VCaP (cell line): Measurements from ENCODE around the gene RBBP5.

ENCODE experiments used
- H3K27ac ChIP-seq: fragments of 450-650 bp; 2 replicates; pipeline ENCODE4 v1.5.1; 2017
- TF ChIP-seq, protein P1 (sequence below): fragments of 450-650 bp; conservative IDR thresholded peaks from 2 replicates; pipeline ENCODE4 v1.5.1; 2017; ENCODE audit warnings: mild to moderate bottlenecking, moderate library complexity

Gene RBBP5

DNA sequence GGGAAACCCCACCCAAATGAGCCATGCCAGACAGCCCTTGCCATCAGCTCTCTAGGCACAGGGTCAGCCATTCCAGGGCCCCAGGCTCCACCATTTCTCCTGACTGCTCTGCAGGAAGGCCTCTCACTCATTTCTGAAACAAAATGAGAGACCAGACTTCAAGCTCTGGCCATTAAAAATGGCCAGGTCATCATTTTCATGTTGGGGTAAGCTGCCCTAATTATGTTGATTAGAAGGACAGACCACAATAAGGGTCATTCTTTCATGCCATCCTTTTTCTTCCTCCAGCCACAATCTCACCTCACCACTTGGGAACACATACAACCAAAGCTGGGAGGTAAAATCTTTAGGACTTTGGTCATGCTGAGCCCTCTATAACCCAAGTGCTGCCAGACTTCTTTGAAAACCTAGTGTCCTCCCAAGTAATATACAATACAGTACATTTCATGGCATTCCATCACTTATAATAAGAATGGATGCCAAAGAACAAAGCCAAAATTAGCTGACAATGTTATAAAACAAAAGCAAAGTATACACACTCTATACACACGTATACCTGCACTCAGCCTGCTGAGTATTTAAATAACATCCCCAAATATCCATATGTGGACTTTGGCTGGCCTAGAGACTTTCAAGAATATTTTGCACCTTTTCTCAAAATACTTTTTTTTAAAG, 22.4 kb upstream of the RBBP5 start:
- H3K27ac ChIP-seq = no peak overlapping the region
- TF ChIP-seq, protein P1, sequence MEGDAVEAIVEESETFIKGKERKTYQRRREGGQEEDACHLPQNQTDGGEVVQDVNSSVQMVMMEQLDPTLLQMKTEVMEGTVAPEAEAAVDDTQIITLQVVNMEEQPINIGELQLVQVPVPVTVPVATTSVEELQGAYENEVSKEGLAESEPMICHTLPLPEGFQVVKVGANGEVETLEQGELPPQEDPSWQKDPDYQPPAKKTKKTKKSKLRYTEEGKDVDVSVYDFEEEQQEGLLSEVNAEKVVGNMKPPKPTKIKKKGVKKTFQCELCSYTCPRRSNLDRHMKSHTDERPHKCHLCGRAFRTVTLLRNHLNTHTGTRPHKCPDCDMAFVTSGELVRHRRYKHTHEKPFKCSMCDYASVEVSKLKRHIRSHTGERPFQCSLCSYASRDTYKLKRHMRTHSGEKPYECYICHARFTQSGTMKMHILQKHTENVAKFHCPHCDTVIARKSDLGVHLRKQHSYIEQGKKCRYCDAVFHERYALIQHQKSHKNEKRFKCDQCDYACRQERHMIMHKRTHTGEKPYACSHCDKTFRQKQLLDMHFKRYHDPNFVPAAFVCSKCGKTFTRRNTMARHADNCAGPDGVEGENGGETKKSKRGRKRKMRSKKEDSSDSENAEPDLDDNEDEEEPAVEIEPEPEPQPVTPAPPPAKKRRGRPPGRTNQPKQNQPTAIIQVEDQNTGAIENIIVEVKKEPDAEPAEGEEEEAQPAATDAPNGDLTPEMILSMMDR = no peak

DNA sequence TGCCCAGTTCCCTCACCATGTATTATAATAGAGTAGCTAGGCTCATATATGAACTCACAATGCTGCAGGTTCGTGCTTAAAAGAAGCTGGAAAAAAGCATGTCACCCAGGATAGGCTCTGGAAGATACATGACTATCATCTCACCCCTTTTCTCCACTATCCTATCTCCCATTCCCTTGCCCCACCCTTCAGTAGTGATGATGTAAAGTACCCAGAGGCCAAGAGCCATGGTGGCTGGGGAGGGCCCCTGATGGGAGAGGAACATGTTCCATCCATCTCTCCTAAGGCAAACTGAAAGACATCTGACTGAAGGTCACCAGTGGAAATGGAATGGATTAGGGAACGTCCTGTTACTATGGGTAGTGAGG, 20.3 kb upstream of the RBBP5 start:
- TF ChIP-seq, protein P1 = no peak
- peak overlapping the region; percentile 37; the same call in 1 of the 2 replicates for H3K27ac ChIP-seq

DNA sequence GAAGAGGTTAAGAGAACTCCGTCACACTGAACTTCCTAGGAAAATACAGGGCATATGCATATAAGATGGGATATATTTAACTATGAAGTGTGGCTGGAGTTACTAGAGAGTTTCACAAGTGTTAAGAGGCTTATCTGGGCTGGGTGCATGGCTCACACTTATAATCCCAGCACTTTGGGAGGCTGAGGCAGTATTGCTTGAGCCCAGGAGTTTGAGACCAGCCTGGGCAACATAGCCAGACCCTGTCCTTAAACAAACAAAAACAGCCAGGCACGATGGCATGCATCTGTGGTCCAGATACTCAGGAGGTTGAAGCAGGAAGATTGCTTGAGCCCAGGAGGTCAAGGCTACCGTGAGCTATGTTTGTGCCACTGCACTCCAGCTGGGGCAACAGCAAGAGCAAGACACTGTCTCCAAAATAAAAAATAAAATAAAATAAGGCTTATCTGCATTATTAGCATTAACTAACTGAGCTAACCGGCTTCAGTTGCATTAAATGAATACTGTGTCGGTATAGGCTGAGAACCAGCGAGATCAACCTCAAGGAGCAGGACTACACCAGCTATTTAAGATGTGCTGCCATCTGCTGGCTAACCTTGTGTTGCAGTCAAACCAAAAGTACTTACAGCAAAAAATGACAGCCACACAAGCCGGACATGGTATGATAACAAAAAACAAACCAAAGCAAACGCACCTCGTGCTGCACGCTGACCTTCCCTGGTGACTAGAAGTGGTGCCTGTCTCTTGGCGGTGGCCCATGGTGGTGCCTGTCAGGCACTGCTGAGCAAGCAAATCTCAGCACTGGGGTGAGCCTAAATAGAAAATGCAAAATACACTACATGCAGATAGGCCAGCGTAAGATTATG, 19.7 kb upstream of the RBBP5 start:
- H3K27ac ChIP-seq = peak overlapping the region; percentile 37; the same call in 1 of the 2 replicates
- TF ChIP-seq, protein P1 = peak; percentile 91

DNA sequence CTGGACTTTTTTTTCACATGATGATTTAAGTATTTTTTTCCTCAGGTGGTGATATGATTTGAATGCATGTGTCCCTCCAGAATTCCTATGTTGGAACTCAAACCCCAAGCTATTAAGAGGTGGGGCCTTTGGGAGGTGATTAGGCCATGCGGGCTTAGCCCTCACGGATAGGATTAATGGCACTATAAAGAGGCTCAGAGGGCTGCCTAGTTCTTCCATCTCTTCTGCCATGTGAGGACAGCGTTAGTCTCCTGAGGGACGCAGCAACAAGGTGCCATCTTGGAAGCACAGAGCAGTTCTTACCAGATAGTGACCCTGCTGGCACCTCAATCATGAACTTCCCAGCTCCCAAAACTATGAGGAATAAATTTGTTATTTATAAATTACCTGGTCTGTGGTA, 18.3 kb upstream of the RBBP5 start:
- TF ChIP-seq, protein P1 = no peak
- no peak overlapping the region for H3K27ac ChIP-seq

DNA sequence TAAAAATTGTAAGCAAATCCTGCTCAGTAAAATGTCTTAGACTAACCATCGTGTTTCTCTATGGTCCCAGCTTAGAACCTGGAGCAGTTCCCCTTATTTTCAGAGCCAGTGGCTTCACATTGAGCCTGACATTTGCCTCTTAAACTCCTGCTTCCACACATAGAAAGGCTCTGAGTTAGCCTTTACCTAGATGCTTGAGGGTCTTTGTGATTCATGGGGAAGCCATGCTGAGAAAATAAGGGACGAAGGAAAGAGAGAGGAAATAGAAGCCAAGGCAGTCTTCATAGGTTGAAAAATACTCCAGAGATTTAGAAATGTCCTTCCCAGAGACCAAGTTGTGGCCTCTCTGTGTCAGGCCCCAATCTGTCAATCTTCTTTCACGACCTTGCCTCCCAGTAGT, 16.1 kb upstream of the RBBP5 start:
- TF ChIP-seq, protein P1 = no peak
- no peak overlapping the region for H3K27ac ChIP-seq

DNA sequence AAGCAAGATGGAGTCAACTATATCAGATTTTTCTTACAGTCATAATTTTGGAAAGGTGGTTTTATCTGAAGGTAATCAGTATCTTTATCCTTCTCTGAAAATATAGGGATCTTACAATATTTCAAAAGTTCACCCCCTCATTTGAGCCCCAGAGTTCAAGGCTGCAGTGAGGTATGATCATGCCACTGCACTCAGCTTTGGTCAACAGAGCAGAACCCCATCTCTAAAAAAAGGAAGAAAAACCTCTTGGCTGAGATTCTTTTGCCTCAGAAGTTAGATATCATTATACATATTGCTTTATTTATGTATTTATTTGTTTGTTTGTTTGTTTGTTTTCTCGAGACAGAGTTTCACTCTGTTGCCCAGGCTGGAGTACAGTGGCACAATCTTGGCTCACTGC, 11.5 kb upstream of the RBBP5 start:
- H3K27ac ChIP-seq = no peak overlapping the region
- TF ChIP-seq, protein P1 = no peak

DNA sequence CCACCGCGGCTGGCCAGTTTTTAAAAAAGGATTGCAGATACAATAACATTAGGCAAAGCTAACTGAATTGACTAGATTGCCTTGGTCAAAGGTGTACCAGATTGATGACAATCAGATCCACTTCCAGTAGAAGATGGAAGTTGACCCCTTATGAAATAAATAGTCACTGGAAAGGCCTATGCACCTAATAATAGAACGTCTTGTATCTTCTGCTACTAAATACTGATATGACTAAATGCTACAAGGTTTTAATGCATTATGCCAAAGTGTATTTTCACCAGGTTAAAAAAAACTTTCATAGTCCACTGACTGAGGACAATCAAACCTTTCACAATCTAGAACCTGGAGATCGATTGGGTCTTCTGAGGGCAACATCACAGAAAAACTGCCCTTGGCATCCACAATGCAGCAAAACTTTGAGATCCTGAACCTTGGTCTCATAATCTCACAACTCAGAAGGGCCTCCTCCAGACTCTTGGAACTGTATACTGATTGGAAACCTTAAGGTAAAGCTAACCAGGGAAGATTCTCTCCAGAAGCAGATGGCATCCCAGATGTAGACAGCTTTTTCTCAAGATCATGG, 7.8 kb upstream of the RBBP5 start:
- TF ChIP-seq, protein P1 = no peak
- H3K27ac ChIP-seq = no peak overlapping the region
